HEK293 (cell line): ENCODE measurements around the gene RNF115.

Experiments used
- CTCF ChIA-PET: fragments of 350-600 bp; formaldehyde crosslinking; extraction: SDS; loops from one replicate; lab custom pipeline; 2021; ENCODE audit warnings: antibody characterized with exemption; lab: Yijun Ruan, JAX
- POLR2A ChIA-PET: fragments of 300-600 bp; formaldehyde crosslinking; extraction: SDS; loops from one replicate; lab custom pipeline; 2020; ENCODE audit warnings: antibody characterized with exemption, inconsistent platforms; lab: Yijun Ruan, JAX
- H3K27ac ChIP-seq: fragments of 200-500 bp; sonication (Bioruptor generic); 2 replicates; pipeline ENCODE4 v1.5.1; 2014; ENCODE audit warnings: low read depth, low read length, control low read depth, inconsistent platforms; ENCODE audit errors: extremely low read depth
- H3K36me3 ChIP-seq, 2 experiments: fragments of 200-500 bp in 1 of 2; sonication (Bioruptor generic) in 1 of 2; 1 replicate in 1 of 2; 2 replicates in 1 of 2; pipeline ENCODE4 v1.5.1; 2014 to 2017; ENCODE audit warnings: inconsistent platforms in 2 of 2, low read length in 2 of 2; ENCODE audit not compliant: control insufficient read depth in 2 of 2, insufficient read depth in 1 of 2
- H3K4me1 ChIP-seq: fragments of 200-500 bp; sonication (Bioruptor generic); 2 replicates; pipeline ENCODE4 v1.5.1; 2014; ENCODE audit warnings: mild to moderate bottlenecking, low read length, inconsistent platforms; ENCODE audit not compliant: control insufficient read depth, insufficient read depth
- H3K4me3 ChIP-seq: 2 replicates; pipeline ENCODE4 v1.5.1; 2011; ENCODE audit warnings: low read depth, mild to moderate bottlenecking, control low read depth, low read length, moderate library complexity
- H3K9me3 ChIP-seq: fragments of 200-500 bp; sonication (Bioruptor generic); 2 replicates; pipeline ENCODE4 v1.5.1; 2014; ENCODE audit warnings: low read depth, low read length, inconsistent platforms; ENCODE audit not compliant: control insufficient read depth, insufficient read depth
- FEZF1 ChIP-seq: fragments of 450-650 bp; formaldehyde crosslinking; IDR thresholded peaks from 2 replicates; pipeline ENCODE4 v1.5.1; 2016; ENCODE audit warnings: missing biosample characterization, missing genetic modification characterization
- HOXA7 ChIP-seq: sonication (generic); formaldehyde crosslinking; IDR thresholded peaks from 2 replicates; pipeline ENCODE4 v1.8.1; 2022; ENCODE audit warnings: missing genetic modification reagents, borderline replicate concordance
- ZFP37 ChIP-seq: fragments of 450-650 bp; formaldehyde crosslinking; IDR thresholded peaks from 2 replicates; pipeline ENCODE4 v1.5.1; 2016; ENCODE audit warnings: missing biosample characterization, missing genetic modification characterization
- ZNF10 ChIP-seq: fragments of 450-650 bp; formaldehyde crosslinking; IDR thresholded peaks from 2 replicates; pipeline ENCODE4 v1.5.1; 2017; ENCODE audit warnings: missing biosample characterization, missing genetic modification characterization
- ZNF24 ChIP-seq: fragments of 450-650 bp; formaldehyde crosslinking; IDR thresholded peaks from 2 replicates; pipeline ENCODE4 v1.5.1; 2016; ENCODE audit warnings: missing biosample characterization, missing genetic modification characterization
- ZNF266 ChIP-seq: fragments of 450-650 bp; formaldehyde crosslinking; IDR thresholded peaks from 2 replicates; pipeline ENCODE4 v1.5.1; 2016; ENCODE audit warnings: missing biosample characterization, missing genetic modification characterization, low read depth
- ZNF423 ChIP-seq: fragments of 450-650 bp; formaldehyde crosslinking; IDR thresholded peaks from 2 replicates; pipeline ENCODE4 v1.5.1; 2016; ENCODE audit warnings: missing biosample characterization, missing genetic modification characterization
- ZNF530 ChIP-seq: fragments of 450-650 bp; formaldehyde crosslinking; IDR thresholded peaks from 2 replicates; pipeline ENCODE4 v1.5.1; 2016; ENCODE audit warnings: low read depth, missing biosample characterization, missing genetic modification characterization
- ZNF624 ChIP-seq: fragments of 450-650 bp; formaldehyde crosslinking; IDR thresholded peaks from 2 replicates; pipeline ENCODE4 v1.5.1; 2017; ENCODE audit warnings: missing biosample characterization, missing genetic modification characterization
- ZNF626 ChIP-seq: fragments of 450-650 bp; sonication (Bioruptor Pico); formaldehyde crosslinking; IDR thresholded peaks from 2 replicates; pipeline ENCODE4 v1.5.1; 2018; ENCODE audit warnings: missing biosample characterization, missing genetic modification characterization, inconsistent platforms
- ZNF670 ChIP-seq: fragments of 450-650 bp; formaldehyde crosslinking; IDR thresholded peaks from 2 replicates; pipeline ENCODE4 v1.5.1; 2016; ENCODE audit warnings: missing biosample characterization, missing genetic modification characterization, low read depth
- ZNF747 ChIP-seq: fragments of 450-650 bp; formaldehyde crosslinking; IDR thresholded peaks from 2 replicates; pipeline ENCODE4 v1.5.1; 2016; ENCODE audit warnings: missing biosample characterization, missing genetic modification characterization
- TF ChIP-seq, protein P1 (sequence below): fragments of 450-650 bp; formaldehyde crosslinking; IDR thresholded peaks from 2 replicates; pipeline ENCODE4 v1.5.1; 2016; ENCODE audit warnings: missing biosample characterization, missing genetic modification characterization
- TF ChIP-seq, protein P2 (sequence below): fragments of 450-650 bp; formaldehyde crosslinking; IDR thresholded peaks from 2 replicates; pipeline ENCODE4 v1.5.1; 2017; ENCODE audit warnings: missing biosample characterization, missing genetic modification characterization
- TF ChIP-seq, protein P3 (sequence below): fragments of 450-650 bp; formaldehyde crosslinking; IDR thresholded peaks from 2 replicates; pipeline ENCODE4 v1.5.1; 2016; ENCODE audit warnings: missing biosample characterization, missing genetic modification characterization
- TF ChIP-seq, protein P4 (sequence below): fragments of 450-650 bp; formaldehyde crosslinking; IDR thresholded peaks from 2 replicates; pipeline ENCODE4 v1.5.1; 2016; ENCODE audit warnings: missing biosample characterization, missing genetic modification characterization, borderline replicate concordance
- TF ChIP-seq, protein P5 (sequence below): fragments of 450-650 bp; formaldehyde crosslinking; IDR thresholded peaks from 2 replicates; pipeline ENCODE4 v1.5.1; 2016; ENCODE audit warnings: missing biosample characterization, missing genetic modification characterization, borderline replicate concordance
- TF ChIP-seq, protein P6 (sequence below): fragments of 450-650 bp; formaldehyde crosslinking; IDR thresholded peaks from 2 replicates; pipeline ENCODE4 v1.5.1; 2016; ENCODE audit warnings: missing biosample characterization, missing genetic modification characterization, borderline replicate concordance

RNF115 gene

DNA sequence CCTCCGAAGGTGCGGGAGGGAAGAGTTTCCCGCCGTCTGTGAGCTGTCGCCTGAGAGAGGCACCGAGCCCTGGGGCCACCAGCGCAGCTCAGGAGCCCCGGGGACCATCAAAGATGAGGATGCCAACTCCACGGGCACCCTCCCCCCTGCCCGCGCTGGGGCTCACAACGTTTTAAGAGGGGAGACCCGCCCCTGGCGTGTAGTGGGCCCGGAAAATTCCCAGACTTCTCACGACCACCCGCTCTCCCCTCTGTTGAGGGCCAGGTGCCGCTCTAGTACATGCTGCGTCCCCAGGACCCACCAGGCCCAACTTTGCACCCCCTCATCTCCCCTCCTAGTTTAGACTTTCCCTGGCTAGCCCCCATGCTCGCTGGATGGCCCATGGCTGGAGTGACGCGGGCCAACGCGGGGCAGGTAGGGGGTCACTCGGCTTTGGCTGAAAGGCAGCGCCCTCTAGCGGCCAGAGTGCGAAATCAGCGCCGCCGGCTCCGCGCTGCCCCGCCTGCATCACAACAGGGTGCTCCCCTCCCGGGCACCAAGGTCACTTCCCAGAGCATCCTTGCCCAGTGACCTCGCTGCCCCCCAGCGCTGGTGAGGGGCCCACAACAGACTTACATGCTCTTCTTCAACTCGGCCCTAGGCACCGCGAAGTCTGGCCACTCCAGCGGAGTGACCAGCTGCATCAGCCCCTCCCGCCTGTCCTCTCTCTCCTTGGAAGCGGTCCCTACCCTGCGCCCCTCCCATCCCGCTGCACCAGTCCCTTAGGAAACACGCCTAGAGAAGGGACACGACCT, 102.8 kb downstream of the RNF115 start (continued):
- TF ChIP-seq ZNF423 (tag by site-specific recombination): no peak
- peak; percentile 82 for TF ChIP-seq ZFP37
- TF ChIP-seq, protein P1, sequence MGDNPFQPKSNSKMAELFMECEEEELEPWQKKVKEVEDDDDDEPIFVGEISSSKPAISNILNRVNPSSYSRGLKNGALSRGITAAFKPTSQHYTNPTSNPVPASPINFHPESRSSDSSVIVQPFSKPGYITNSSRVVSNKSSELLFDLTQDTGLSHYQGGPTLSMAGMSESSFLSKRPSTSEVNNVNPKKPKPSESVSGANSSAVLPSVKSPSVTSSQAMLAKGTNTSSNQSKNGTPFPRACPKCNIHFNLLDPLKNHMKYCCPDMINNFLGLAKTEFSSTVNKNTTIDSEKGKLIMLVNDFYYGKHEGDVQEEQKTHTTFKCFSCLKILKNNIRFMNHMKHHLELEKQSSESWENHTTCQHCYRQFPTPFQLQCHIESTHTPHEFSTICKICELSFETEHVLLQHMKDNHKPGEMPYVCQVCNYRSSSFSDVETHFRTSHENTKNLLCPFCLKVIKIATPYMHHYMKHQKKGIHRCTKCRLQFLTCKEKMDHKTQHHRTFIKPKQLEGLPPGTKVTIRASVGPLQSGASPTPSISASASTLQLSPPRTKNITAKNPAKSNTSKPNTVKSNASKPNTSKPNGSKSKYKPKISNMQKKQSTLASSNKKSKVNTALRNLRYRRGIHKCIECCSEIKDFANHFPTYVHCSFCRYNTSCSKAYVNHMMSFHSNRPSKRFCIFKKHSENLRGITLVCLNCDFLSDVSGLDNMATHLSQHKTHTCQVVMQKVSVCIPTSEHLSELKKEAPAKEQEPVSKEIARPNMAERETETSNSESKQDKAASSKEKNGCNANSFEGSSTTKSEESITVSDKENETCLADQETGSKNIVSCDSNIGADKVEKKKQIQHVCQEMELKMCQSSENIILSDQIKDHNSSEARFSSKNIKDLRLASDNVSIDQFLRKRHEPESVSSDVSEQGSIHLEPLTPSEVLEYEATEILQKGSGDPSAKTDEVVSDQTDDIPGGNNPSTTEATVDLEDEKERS (tag by site-specific recombination): no peak
- TF ChIP-seq, all 188 proteins: peak for 42

DNA sequence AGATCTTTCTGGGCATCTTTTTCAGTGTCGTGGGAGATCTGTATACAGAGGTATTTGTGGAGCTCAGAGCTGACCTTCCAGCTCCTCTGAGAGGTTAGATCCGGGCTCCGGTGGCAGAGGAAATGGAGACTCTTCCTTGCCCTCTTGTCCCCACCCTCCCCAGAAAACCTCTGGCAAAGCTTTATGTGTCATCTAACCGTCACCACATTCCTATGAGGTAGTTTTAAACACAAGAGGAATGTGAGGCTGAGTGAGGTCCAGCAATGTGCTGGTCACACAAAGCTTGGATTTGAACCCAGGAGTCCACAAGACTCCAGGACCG, 103.4 kb downstream of the RNF115 start:
- H3K4me1 ChIP-seq: no peaks in the 10 kb centered on the region
- no peaks in the 10 kb centered on the region for H3K9me3 ChIP-seq
- H3K4me3 ChIP-seq: no peak overlapping the region
- H3K27ac ChIP-seq: no peak overlapping the region
- ChIA-PET CTCF (interaction anchor here (0.6 to 1.3 kb wide), 16 partner anchors 9 to 136 kb away, joined by 3 to 8 read pairs (median 4); partner anchors contain the start of genes PDZK1 and POLR3C), POLR2A (interaction anchor here (2.0 kb wide), 1 partner anchor 104 kb away, joined by 5 read pairs; the partner anchor contains the start of genes POLR3C and RNF115)
- no peaks in the 10 kb centered on the region for H3K36me3 ChIP-seq
- TF ChIP-seq FEZF1 (tag by site-specific recombination): no peak
- no peak for TF ChIP-seq ZNF530
- TF ChIP-seq, protein P2, sequence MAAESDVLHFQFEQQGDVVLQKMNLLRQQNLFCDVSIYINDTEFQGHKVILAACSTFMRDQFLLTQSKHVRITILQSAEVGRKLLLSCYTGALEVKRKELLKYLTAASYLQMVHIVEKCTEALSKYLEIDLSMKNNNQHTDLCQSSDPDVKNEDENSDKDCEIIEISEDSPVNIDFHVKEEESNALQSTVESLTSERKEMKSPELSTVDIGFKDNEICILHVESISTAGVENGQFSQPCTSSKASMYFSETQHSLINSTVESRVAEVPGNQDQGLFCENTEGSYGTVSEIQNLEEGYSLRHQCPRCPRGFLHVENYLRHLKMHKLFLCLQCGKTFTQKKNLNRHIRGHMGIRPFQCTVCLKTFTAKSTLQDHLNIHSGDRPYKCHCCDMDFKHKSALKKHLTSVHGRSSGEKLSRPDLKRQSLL (tag by site-specific recombination): no peak
- TF ChIP-seq, protein P3, sequence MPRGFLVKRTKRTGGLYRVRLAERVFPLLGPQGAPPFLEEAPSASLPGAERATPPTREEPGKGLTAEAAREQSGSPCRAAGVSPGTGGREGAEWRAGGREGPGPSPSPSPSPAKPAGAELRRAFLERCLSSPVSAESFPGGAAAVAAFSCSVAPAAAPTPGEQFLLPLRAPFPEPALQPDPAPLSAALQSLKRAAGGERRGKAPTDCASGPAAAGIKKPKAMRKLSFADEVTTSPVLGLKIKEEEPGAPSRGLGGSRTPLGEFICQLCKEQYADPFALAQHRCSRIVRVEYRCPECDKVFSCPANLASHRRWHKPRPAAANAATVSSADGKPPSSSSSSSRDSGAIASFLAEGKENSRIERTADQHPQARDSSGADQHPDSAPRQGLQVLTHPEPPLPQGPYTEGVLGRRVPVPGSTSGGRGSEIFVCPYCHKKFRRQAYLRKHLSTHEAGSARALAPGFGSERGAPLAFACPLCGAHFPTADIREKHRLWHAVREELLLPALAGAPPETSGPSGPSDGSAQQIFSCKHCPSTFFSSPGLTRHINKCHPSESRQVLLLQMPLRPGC (tag by site-specific recombination): no peak
- no peak for TF ChIP-seq ZNF670 (tag by site-specific recombination)
- TF ChIP-seq, protein P4, sequence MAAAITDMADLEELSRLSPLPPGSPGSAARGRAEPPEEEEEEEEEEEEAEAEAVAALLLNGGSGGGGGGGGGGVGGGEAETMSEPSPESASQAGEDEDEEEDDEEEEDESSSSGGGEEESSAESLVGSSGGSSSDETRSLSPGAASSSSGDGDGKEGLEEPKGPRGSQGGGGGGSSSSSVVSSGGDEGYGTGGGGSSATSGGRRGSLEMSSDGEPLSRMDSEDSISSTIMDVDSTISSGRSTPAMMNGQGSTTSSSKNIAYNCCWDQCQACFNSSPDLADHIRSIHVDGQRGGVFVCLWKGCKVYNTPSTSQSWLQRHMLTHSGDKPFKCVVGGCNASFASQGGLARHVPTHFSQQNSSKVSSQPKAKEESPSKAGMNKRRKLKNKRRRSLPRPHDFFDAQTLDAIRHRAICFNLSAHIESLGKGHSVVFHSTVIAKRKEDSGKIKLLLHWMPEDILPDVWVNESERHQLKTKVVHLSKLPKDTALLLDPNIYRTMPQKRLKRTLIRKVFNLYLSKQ (tag by site-specific recombination): no peak
- TF ChIP-seq ZNF24 (tag by site-specific recombination): no peak
- TF ChIP-seq ZNF624: no peak
- TF ChIP-seq, protein P5, sequence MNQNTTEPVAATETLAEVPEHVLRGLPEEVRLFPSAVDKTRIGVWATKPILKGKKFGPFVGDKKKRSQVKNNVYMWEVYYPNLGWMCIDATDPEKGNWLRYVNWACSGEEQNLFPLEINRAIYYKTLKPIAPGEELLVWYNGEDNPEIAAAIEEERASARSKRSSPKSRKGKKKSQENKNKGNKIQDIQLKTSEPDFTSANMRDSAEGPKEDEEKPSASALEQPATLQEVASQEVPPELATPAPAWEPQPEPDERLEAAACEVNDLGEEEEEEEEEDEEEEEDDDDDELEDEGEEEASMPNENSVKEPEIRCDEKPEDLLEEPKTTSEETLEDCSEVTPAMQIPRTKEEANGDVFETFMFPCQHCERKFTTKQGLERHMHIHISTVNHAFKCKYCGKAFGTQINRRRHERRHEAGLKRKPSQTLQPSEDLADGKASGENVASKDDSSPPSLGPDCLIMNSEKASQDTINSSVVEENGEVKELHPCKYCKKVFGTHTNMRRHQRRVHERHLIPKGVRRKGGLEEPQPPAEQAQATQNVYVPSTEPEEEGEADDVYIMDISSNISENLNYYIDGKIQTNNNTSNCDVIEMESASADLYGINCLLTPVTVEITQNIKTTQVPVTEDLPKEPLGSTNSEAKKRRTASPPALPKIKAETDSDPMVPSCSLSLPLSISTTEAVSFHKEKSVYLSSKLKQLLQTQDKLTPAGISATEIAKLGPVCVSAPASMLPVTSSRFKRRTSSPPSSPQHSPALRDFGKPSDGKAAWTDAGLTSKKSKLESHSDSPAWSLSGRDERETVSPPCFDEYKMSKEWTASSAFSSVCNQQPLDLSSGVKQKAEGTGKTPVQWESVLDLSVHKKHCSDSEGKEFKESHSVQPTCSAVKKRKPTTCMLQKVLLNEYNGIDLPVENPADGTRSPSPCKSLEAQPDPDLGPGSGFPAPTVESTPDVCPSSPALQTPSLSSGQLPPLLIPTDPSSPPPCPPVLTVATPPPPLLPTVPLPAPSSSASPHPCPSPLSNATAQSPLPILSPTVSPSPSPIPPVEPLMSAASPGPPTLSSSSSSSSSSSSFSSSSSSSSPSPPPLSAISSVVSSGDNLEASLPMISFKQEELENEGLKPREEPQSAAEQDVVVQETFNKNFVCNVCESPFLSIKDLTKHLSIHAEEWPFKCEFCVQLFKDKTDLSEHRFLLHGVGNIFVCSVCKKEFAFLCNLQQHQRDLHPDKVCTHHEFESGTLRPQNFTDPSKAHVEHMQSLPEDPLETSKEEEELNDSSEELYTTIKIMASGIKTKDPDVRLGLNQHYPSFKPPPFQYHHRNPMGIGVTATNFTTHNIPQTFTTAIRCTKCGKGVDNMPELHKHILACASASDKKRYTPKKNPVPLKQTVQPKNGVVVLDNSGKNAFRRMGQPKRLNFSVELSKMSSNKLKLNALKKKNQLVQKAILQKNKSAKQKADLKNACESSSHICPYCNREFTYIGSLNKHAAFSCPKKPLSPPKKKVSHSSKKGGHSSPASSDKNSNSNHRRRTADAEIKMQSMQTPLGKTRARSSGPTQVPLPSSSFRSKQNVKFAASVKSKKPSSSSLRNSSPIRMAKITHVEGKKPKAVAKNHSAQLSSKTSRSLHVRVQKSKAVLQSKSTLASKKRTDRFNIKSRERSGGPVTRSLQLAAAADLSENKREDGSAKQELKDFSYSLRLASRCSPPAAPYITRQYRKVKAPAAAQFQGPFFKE (tag by site-specific recombination): no peak
- no peak for TF ChIP-seq HOXA7 (CRISPR knock-in tag)
- TF ChIP-seq ZNF747: no peak
- TF ChIP-seq ZNF266 (tag by site-specific recombination): no peak
- TF ChIP-seq ZNF626 (tag by site-specific recombination): no peak
- TF ChIP-seq, protein P6, sequence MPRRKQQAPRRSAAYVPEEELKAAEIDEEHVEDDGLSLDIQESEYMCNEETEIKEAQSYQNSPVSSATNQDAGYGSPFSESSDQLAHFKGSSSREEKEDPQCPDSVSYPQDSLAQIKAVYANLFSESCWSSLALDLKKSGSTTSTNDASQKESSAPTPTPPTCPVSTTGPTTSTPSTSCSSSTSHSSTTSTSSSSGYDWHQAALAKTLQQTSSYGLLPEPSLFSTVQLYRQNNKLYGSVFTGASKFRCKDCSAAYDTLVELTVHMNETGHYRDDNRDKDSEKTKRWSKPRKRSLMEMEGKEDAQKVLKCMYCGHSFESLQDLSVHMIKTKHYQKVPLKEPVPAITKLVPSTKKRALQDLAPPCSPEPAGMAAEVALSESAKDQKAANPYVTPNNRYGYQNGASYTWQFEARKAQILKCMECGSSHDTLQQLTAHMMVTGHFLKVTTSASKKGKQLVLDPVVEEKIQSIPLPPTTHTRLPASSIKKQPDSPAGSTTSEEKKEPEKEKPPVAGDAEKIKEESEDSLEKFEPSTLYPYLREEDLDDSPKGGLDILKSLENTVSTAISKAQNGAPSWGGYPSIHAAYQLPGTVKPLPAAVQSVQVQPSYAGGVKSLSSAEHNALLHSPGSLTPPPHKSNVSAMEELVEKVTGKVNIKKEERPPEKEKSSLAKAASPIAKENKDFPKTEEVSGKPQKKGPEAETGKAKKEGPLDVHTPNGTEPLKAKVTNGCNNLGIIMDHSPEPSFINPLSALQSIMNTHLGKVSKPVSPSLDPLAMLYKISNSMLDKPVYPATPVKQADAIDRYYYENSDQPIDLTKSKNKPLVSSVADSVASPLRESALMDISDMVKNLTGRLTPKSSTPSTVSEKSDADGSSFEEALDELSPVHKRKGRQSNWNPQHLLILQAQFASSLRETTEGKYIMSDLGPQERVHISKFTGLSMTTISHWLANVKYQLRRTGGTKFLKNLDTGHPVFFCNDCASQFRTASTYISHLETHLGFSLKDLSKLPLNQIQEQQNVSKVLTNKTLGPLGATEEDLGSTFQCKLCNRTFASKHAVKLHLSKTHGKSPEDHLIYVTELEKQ (tag by site-specific recombination): no peak
- TF ChIP-seq ZNF10 (tag by site-specific recombination): no peak
